ENCODE data around the gene ZP2.
A peak's percentile ranks its signal among the peaks of the same experiment; 100 is the strongest.
"Not testable (repeated sequence)": the region's sequence is repeated elsewhere in the genome, so short reads cannot be mapped to it uniquely, and the experiment has no call there.

The ZP2 gene

GRCh38 chr16:21169249-21169981 lies 42.0 kb downstream of the ZP2 start:
- DNase-seq: no peak

GRCh38 chr16:21167929-21168602 lies 43.3 kb downstream of the ZP2 start:
- DNase-seq: no peak

- DNase-seq: no peak
Observed at GRCh38 chr16:21167360-21167759, 44.0 kb downstream of the ZP2 start.

GRCh38 chr16:21166561-21166961 lies 44.8 kb downstream of the ZP2 start:
- DNase-seq: no peak

- no peak for DNase-seq
Observed at GRCh38 chr16:21164521-21165168, 46.7 kb downstream of the ZP2 start.

- no peak for DNase-seq
Observed at GRCh38 chr16:21163576-21163975, 47.8 kb downstream of the ZP2 start.

GRCh38 chr16:21162661-21163151 lies 48.7 kb downstream of the ZP2 start:
- no peak for DNase-seq

GRCh38 chr16:21161211-21161610 lies 50.2 kb downstream of the ZP2 start:
- DNase-seq: no peak

GRCh38 chr16:21160276-21160675 lies 51.1 kb downstream of the ZP2 start:
- DNase-seq: no peak

GRCh38 chr16:21159281-21159951 lies 52.0 kb downstream of the ZP2 start:
- DNase-seq: peak; percentile 73

- peak; percentile 93 for DNase-seq
Observed at GRCh38 chr16:21158208-21159110, 52.9 kb downstream of the ZP2 start, which contains the start of gene LDAF1. Gene LDAF1, plus strand, starts transcription at chr16:21158674. Its CDS starts 2,509 bp downstream, at chr16:21161183.

- no peak for DNase-seq
Observed at GRCh38 chr16:21157632-21158031, 53.7 kb downstream of the ZP2 start.

GRCh38 chr16:21156767-21157467 lies 54.5 kb downstream of the ZP2 start:
- DNase-seq: peak; percentile 75

- DNase-seq: not testable (repeated sequence)
Observed at GRCh38 chr16:21156011-21156410, 55.4 kb downstream of the ZP2 start.

- DNase-seq: not testable (repeated sequence)
Observed at GRCh38 chr16:21153124-21153729, 58.1 kb downstream of the ZP2 start.

- DNase-seq: not testable (repeated sequence)
Observed at GRCh38 chr16:21152160-21153030, 59.0 kb downstream of the ZP2 start.

GRCh38 chr16:21150375-21151001 lies 60.9 kb downstream of the ZP2 start, which contains the start of gene DNAH3:
Gene DNAH3, minus strand, starts transcription at chr16:21150846. Its CDS starts 527 bp downstream, at chr16:21150319.
- DNase-seq: no peak
